PC-9 (cell line): ENCODE measurements around the gene KCNN1. TPM values are rescaled to one million over a fixed set of nuclear protein-coding genes. Genes with fewer than 3 reads are reported as not detected.

Experiments used
- BruUV-seq: library from RNA; stranded (reverse); fragments of 400-500 nt; replicated peaks from 2 replicates; lab custom pipeline; 2021; lab: Mats Ljungman, UMichigan
- CTCF ChIA-PET: fragments of 300-600 bp; sonication (Branson Sonifier 250); formaldehyde crosslinking; loops from one replicate; lab custom pipeline; 2022; ENCODE audit warnings: antibody characterized with exemption; lab: Charles Lee
- POLR2A ChIA-PET: fragments of 300-600 bp; sonication (Branson Sonifier 250); formaldehyde crosslinking; loops from one replicate; lab custom pipeline; 2022; ENCODE audit warnings: antibody characterized with exemption; ENCODE audit not compliant: unreplicated experiment; lab: Charles Lee
- DNase-seq, 2 experiments: peaks; one replicate each; pipeline versions ENCODE4 v3.0.0 to v3.0.0-alpha.2; 2015 to 2022; ENCODE audit warnings: mixed read lengths in 1 of 2
- H2AFZ ChIP-seq: fragments of 200-600 bp; sonication (generic); 2 replicates; pipeline ENCODE4 v1.8.1; 2017; ENCODE audit warnings: antibody characterized with exemption
- H3F3A ChIP-seq: fragments of 200-600 bp; sonication (generic); 2 replicates; pipeline ENCODE4 v1.8.1; 2017; ENCODE audit warnings: antibody characterized with exemption, mild to moderate bottlenecking, low read depth; ENCODE audit not compliant: insufficient read depth
- H3K27ac ChIP-seq: fragments of 200-600 bp; sonication (generic); 2 replicates; pipeline ENCODE4 v1.6.1; 2016; ENCODE audit warnings: mixed run types
- H3K27me3 ChIP-seq: fragments of 200-600 bp; sonication (generic); 2 replicates; pipeline ENCODE4 v1.6.1; 2016; ENCODE audit warnings: low read depth, mixed run types; ENCODE audit not compliant: insufficient read depth
- H3K36me3 ChIP-seq: fragments of 200-600 bp; sonication (generic); 2 replicates; pipeline ENCODE4 v1.6.1; 2016; ENCODE audit warnings: low read depth, mixed run types
- H3K4me1 ChIP-seq: fragments of 200-600 bp; sonication (generic); replicated peaks from 2 replicates; pipeline ENCODE4 v1.6.1; 2016; ENCODE audit warnings: mixed run types; ENCODE audit not compliant: insufficient read depth
- H3K4me2 ChIP-seq: fragments of 200-600 bp; sonication (generic); 2 replicates; pipeline ENCODE4 v1.6.1; 2017; ENCODE audit warnings: mixed run types
- H3K4me3 ChIP-seq: fragments of 200-600 bp; sonication (generic); 2 replicates; pipeline ENCODE4 v1.6.1; 2016; ENCODE audit warnings: mixed run types
- H3K79me2 ChIP-seq: fragments of 200-600 bp; sonication (generic); 2 replicates; pipeline ENCODE4 v1.6.1; 2017; ENCODE audit warnings: low read depth, mixed run types
- H3K9me2 ChIP-seq: fragments of 200-600 bp; sonication (generic); 2 replicates; pipeline ENCODE4 v1.8.1; 2017; ENCODE audit warnings: mild to moderate bottlenecking; ENCODE audit not compliant: insufficient read depth
- H3K9me3 ChIP-seq: fragments of 200-600 bp; sonication (generic); 2 replicates; pipeline ENCODE4 v1.8.1; 2016; ENCODE audit warnings: low read depth; ENCODE audit not compliant: insufficient read depth
- H4K20me1 ChIP-seq: fragments of 200-600 bp; sonication (generic); 2 replicates; pipeline ENCODE4 v1.8.1; 2017; ENCODE audit not compliant: insufficient read depth
- CTCF ChIP-seq: fragments of 200-600 bp; sonication (generic); conservative IDR thresholded peaks from 2 replicates; pipeline ENCODE4 v1.6.1; 2017; ENCODE audit warnings: mixed run types, antibody characterized with exemption, mild to moderate bottlenecking, moderate library complexity
- EZH2 ChIP-seq: fragments of 200-600 bp; sonication (generic); IDR thresholded peaks from 2 replicates; pipeline ENCODE4 v1.8.0; 2017; ENCODE audit warnings: antibody characterized with exemption, low read depth
- intact Hi-C: fragments of 100-400 bp; cut with micrococcal nuclease; formaldehyde crosslinking; loops from one replicate; pipeline ENCODE4 v1.10.0; 2022; ENCODE audit not compliant: unreplicated experiment
- total RNA-seq: library from RNA; stranded (reverse); gene quantifications from 2 replicates; pipeline ENCODE4 v1.2.3, GENCODE V29; 2021

Gene KCNN1
- total RNA-seq, 1 experiment from 2014 or later = 0.09 TPM

GRCh38 chr19:17949956-17950309 lies 17.0 kb upstream of the KCNN1 start:
- DNase-seq = no peak
- Histone ChIP-seq H3K27me3 (peaks cover 61% of the 10 kb centered on the region), H4K20me1 (no peaks in the 10 kb centered on the region; the same call in 1 of the 2 replicates), H3K79me2 (no peaks in the 10 kb centered on the region), H3K4me3 (peak overlapping the region; percentile 40; the same call in 1 of the 2 replicates), H3K4me1 (peaks cover 26% of the 10 kb centered on the region), H2AFZ (no peak overlapping the region), H3K9me3 (no peaks in the 10 kb centered on the region), H3F3A (peaks cover 50% of the 10 kb centered on the region), H3K4me2 (peak overlapping the region; percentile 63), H3K9me2 (no peaks in the 10 kb centered on the region), H3K27ac (no peak overlapping the region), H3K36me3 (no peaks in the 10 kb centered on the region)
- intact Hi-C loops = no loop called here
- CTCF ChIA-PET = no interaction called here
- no TSS peak for BruUV-seq
- POLR2A ChIA-PET = no interaction called here
- TF ChIP-seq EZH2 (no peak), CTCF (no peak)

- no peak overlapping the region for H2AFZ ChIP-seq
- peaks cover 26% of the 10 kb centered on the region for H3K4me1 ChIP-seq
- H3K27me3 ChIP-seq = peaks cover 64% of the 10 kb centered on the region
- H3K27ac ChIP-seq = no peak overlapping the region
- no TSS peak for BruUV-seq
- H3K36me3 ChIP-seq = no peaks in the 10 kb centered on the region
- intact Hi-C loops = no loop called here
- H3K4me3 ChIP-seq = peak overlapping the region; percentile 40; the same call in 1 of the 2 replicates
- peaks cover 44% of the 10 kb centered on the region for H3F3A ChIP-seq
- ChIA-PET CTCF (no interaction called here), POLR2A (interaction anchor here (0.6 kb wide), 1 partner anchor 354 kb away, joined by 5 read pairs; no protein-coding TSS in a partner anchor)
- no peaks in the 10 kb centered on the region for H3K9me3 ChIP-seq
- H4K20me1 ChIP-seq = no peaks in the 10 kb centered on the region; the same call in 1 of the 2 replicates
- no peak for TF ChIP-seq CTCF
- 0 out of 2 replicates have a peak, but pooled peaks have one; percentile 67 for TF ChIP-seq EZH2
- H3K4me2 ChIP-seq = peak overlapping the region; percentile 63
- H3K79me2 ChIP-seq = no peaks in the 10 kb centered on the region
- no peaks in the 10 kb centered on the region for H3K9me2 ChIP-seq
- DNase-seq = peak in 1 of 2 experiments; percentile 37
Observed at GRCh38 chr19:17950310-17951156, 16.4 kb upstream of the KCNN1 start.

- no peak overlapping the region for H3K27ac ChIP-seq
- H4K20me1 ChIP-seq = no peaks in the 10 kb centered on the region; the same call in 1 of the 2 replicates
- peaks cover 26% of the 10 kb centered on the region for H3K4me1 ChIP-seq
- CTCF ChIA-PET = no interaction called here
- H3K79me2 ChIP-seq = no peaks in the 10 kb centered on the region
- TF ChIP-seq CTCF (no peak), EZH2 (peak; percentile 22; the same call in 1 of the 2 replicates)
- H3K27me3 ChIP-seq = peaks cover 70% of the 10 kb centered on the region
- no TSS peak for BruUV-seq
- no peaks in the 10 kb centered on the region for H3K9me2 ChIP-seq
- no peaks in the 10 kb centered on the region for H3K9me3 ChIP-seq
- H3F3A ChIP-seq = peaks cover 36% of the 10 kb centered on the region
- no peak for DNase-seq
- H3K4me3 ChIP-seq = peak overlapping the region; percentile 40; the same call in 1 of the 2 replicates
- POLR2A ChIA-PET = interaction anchor here (0.6 kb wide), 2 partner anchors 17 to 354 kb away, joined by 3 to 5 read pairs; no protein-coding TSS in a partner anchor
- no peaks in the 10 kb centered on the region for H3K36me3 ChIP-seq
- intact Hi-C loops = no loop called here
- no peak overlapping the region for H2AFZ ChIP-seq
- peak overlapping the region; percentile 63 for H3K4me2 ChIP-seq
Observed at GRCh38 chr19:17951157-17951989, 15.5 kb upstream of the KCNN1 start.
